ENCODE data around the gene CAT. TPM values are rescaled to one million over a fixed set of nuclear protein-coding genes. Genes with fewer than 3 reads are reported as not detected.
A peak's percentile ranks its signal among the peaks of the same experiment; 100 is the strongest.

The CAT gene
- total and polyA plus RNA-seq, 9 of the 15 experiments (the other 6 are each of a cell fraction or from before 2014, with no cell fraction given) = 86.7 to 183 (median 114) TPM

GRCh38 chr11:34438529-34439507 is at the start of gene CAT (continued):
- TF ChIP-seq ZNF318 (IDR thresholded peaks at IDR 0.05; ENCODE audit: borderline replicate concordance in 1 of 2, low read depth in 1 of 2) (no peak), ZNF146 (CRISPR knock-in tag; IDR thresholded peaks at IDR 0.05; ENCODE audit: unreplicated experiment) (no peak), ERF (CRISPR knock-in tag; IDR thresholded peaks at IDR 0.05) (no peak), ZNF695 (CRISPR knock-in tag; IDR thresholded peaks at IDR 0.05) (no peak), NFE2 (IDR thresholded peaks at IDR 0.05; ENCODE audit: low read depth) (peak; percentile 10; the same call in 1 of the 2 replicates), FOXJ2 (tag; IDR thresholded peaks at IDR 0.05) (no peak), LCOR (CRISPR knock-in tag; IDR thresholded peaks at IDR 0.05) (peak; percentile 4; the same call in 1 of the 2 replicates), ZNF79 (CRISPR knock-in tag; IDR thresholded peaks at IDR 0.05; ENCODE audit: low read depth) (no peak), PHB2 (IDR thresholded peaks at IDR 0.05; ENCODE audit: low read depth) (no peak), ZC3H4 (CRISPR knock-in tag; IDR thresholded peaks at IDR 0.05; ENCODE audit: borderline replicate concordance) (no peak), MLX (CRISPR knock-in tag; conservative IDR thresholded peaks at IDR 0.05) (0 out of 4 replicates have a peak, but pooled peaks of 1 of the 2 experiments have one; percentile 40), CREB3L1 (IDR thresholded peaks at IDR 0.05; ENCODE audit: borderline replicate concordance, low read depth) (no peak; the same call in 1 of the 2 replicates), CHD1 (IDR thresholded peaks at IDR 0.05; ENCODE audit: low read length) (no peak), RFX5 (IDR thresholded peaks at IDR 0.05; ENCODE audit: low read depth, low read length) (no peak; the same call in 1 of the 2 replicates), TFAP4 (CRISPR knock-in tag; IDR thresholded peaks at IDR 0.05; ENCODE audit: borderline replicate concordance) (peak; percentile 86)
